HG03342 (cell line): Measurements from ENCODE around the gene NR2E3.

Experiments
- ATAC-seq: cut with Tn5 transposase; IDR thresholded peaks from one replicate; pipeline ENCODE4 v1.9.1; 2021; ENCODE audit warnings: mild to moderate bottlenecking, moderate library complexity; ENCODE audit not compliant: unreplicated experiment

The NR2E3 gene

GRCh38 chr15:71810256-71811035, at the start of gene NR2E3:
NR2E3 (plus strand) TSS chr15:71810554; CDS start chr15:71810744, 190 bp downstream.
- ATAC-seq, result no peak

GRCh38 chr15:71760852-71761251, 49.5 kb upstream of the NR2E3 start:
- ATAC-seq, result no peak

- no peak for ATAC-seq
These were observed 48.7 kb upstream of the NR2E3 start for GRCh38 chr15:71761649-71762048.

- ATAC-seq, result no peak
These were observed 42.2 kb upstream of the NR2E3 start for GRCh38 chr15:71768184-71768583.

- ATAC-seq, result no peak
These were observed 37.0 kb upstream of the NR2E3 start for GRCh38 chr15:71773206-71773859.

- ATAC-seq, result no peak
These were observed 34.5 kb upstream of the NR2E3 start for GRCh38 chr15:71775856-71776255.

GRCh38 chr15:71776304-71776703, 34.0 kb upstream of the NR2E3 start:
- ATAC-seq, result no peak

GRCh38 chr15:71777216-71777943, 33.0 kb upstream of the NR2E3 start:
- no peak for ATAC-seq

GRCh38 chr15:71779073-71779797, 31.1 kb upstream of the NR2E3 start:
- no peak for ATAC-seq

GRCh38 chr15:71780115-71780976, 30.0 kb upstream of the NR2E3 start:
- no peak for ATAC-seq

GRCh38 chr15:71781179-71781964, 29.0 kb upstream of the NR2E3 start:
- peak; percentile 47 for ATAC-seq

- no peak for ATAC-seq
These were observed 28.4 kb upstream of the NR2E3 start for GRCh38 chr15:71781965-71782265.

- no peak for ATAC-seq
These were observed 27.8 kb upstream of the NR2E3 start for GRCh38 chr15:71782422-71783165.

- ATAC-seq, result no peak
These were observed 25.6 kb upstream of the NR2E3 start for GRCh38 chr15:71784719-71785118.

GRCh38 chr15:71785996-71786395, 24.4 kb upstream of the NR2E3 start:
- no peak for ATAC-seq

- no peak for ATAC-seq
These were observed 23.7 kb upstream of the NR2E3 start for GRCh38 chr15:71786673-71787072.

- no peak for ATAC-seq
These were observed 21.4 kb upstream of the NR2E3 start for GRCh38 chr15:71788646-71789579.

- no peak for ATAC-seq
These were observed 20.7 kb upstream of the NR2E3 start for GRCh38 chr15:71789616-71790015.
